ENCODE results near the gene CEACAM19. TPM values are rescaled to one million over a fixed set of nuclear protein-coding genes. Genes with fewer than 3 reads are reported as not detected.

The CEACAM19 gene
- polyA plus RNA-seq, 3 donors, result 7.6 TPM; not detected in 2

GRCh38 chr19:44626048-44626624 is 45.1 kb upstream of the CEACAM19 start:
- no peak for DNase-seq
- Mint-ChIP-seq H3K4me1 (peaks cover 26% of the 10 kb centered on the region), H3K27ac (no peak overlapping the region), H3K9me3 (peaks cover 3 to 17% (median 6%) of the 10 kb centered on the region in 7 donors), H3K36me3 (no peaks in the 10 kb centered on the region), H3K4me3 (peak overlapping the region in 1 of 2 donors; percentile 3), H3K27me3 (ENCODE audit: low read depth in 3 of 3) (peaks cover 2 to 4% (median 4%) of the 10 kb centered on the region in 3 donors)
- TF ChIP-seq CTCF (IDR thresholded peaks at IDR 0.05), result no peak
- no peak overlapping the region for H3K4me3 ChIP-seq (replicated peaks in 1 of 3; ENCODE audit: low read depth in 2 of 3, low read length in 3 of 3)
- H3K27me3 ChIP-seq (ENCODE audit: control insufficient read depth in 2 of 2, insufficient read depth in 2 of 2, low read length in 2 of 2), result no peaks in the 10 kb centered on the region
- intact Hi-C loops (cut with micrococcal nuclease), result no loop called here
- no peaks in the 10 kb centered on the region for H3K36me3 ChIP-seq (replicated peaks in 1 of 2; ENCODE audit: control insufficient read depth in 1 of 2, insufficient read depth in 2 of 2, low read length in 2 of 2)
- no peaks in the 10 kb centered on the region for H4K20me1 ChIP-seq (ENCODE audit: insufficient read depth, low read length)
- no peak overlapping the region for H3K27ac ChIP-seq (ENCODE audit: low read depth in 1 of 2, low read length in 2 of 2)
- no peaks in the 10 kb centered on the region for H3K79me2 ChIP-seq (ENCODE audit: insufficient read depth, low read length)
- H3K9ac ChIP-seq (ENCODE audit: insufficient read depth, low read length, poor library complexity, severe bottlenecking), result no peak overlapping the region
- no peak overlapping the region for H2AFZ ChIP-seq (ENCODE audit: insufficient read depth, low read depth, low read length, poor library complexity, severe bottlenecking)
- no CpG with 5 or more reads among the region's 1 CpG for WGBS (ENCODE audit: insufficient coverage)
- H3K4me2 ChIP-seq (replicated peaks; ENCODE audit: extremely low read depth, low read length, poor library complexity, severe bottlenecking), result no peak overlapping the region
- peaks cover 0 to 5% of the 10 kb centered on the region in 2 donors for H3K9me3 ChIP-seq (replicated peaks in 1 of 2; ENCODE audit: control insufficient read depth in 1 of 2, insufficient read depth in 1 of 2, low read length in 2 of 2)
- peaks cover 29 to 30% of the 10 kb centered on the region in 2 donors for H3K4me1 ChIP-seq (ENCODE audit: control insufficient read depth in 1 of 2, insufficient read depth in 2 of 2, low read length in 2 of 2)

- no peak for DNase-seq
- H3K79me2 ChIP-seq (ENCODE audit: insufficient read depth, low read length), result no peaks in the 10 kb centered on the region
- H3K4me3 ChIP-seq (replicated peaks in 1 of 3; ENCODE audit: low read depth in 2 of 3, low read length in 3 of 3), result no peak overlapping the region
- H3K27ac ChIP-seq (ENCODE audit: low read depth in 1 of 2, low read length in 2 of 2), result no peak overlapping the region
- 100% methylated on average over 1 of the region's 4 CpGs for WGBS (ENCODE audit: insufficient coverage)
- peaks cover 3 to 17% (median 6%) of the 10 kb centered on the region in 7 donors for H3K9me3 Mint-ChIP-seq
- H3K4me3 Mint-ChIP-seq, result no peak overlapping the region
- peaks cover 20% of the 10 kb centered on the region for H3K4me1 Mint-ChIP-seq
- no peaks in the 10 kb centered on the region for H3K36me3 Mint-ChIP-seq
- H3K27me3 ChIP-seq (ENCODE audit: control insufficient read depth in 2 of 2, insufficient read depth in 2 of 2, low read length in 2 of 2), result no peaks in the 10 kb centered on the region
- peaks cover 2 to 4% (median 3%) of the 10 kb centered on the region in 3 donors for H3K27me3 Mint-ChIP-seq (ENCODE audit: low read depth in 3 of 3)
- intact Hi-C loops (cut with micrococcal nuclease), result no loop called here
- H3K36me3 ChIP-seq (replicated peaks in 1 of 2; ENCODE audit: control insufficient read depth in 1 of 2, insufficient read depth in 2 of 2, low read length in 2 of 2), result no peaks in the 10 kb centered on the region
- TF ChIP-seq CTCF (IDR thresholded peaks at IDR 0.05), result no peak
- peaks cover 21 to 25% of the 10 kb centered on the region in 2 donors for H3K4me1 ChIP-seq (ENCODE audit: control insufficient read depth in 1 of 2, insufficient read depth in 2 of 2, low read length in 2 of 2)
- no peaks in the 10 kb centered on the region for H4K20me1 ChIP-seq (ENCODE audit: insufficient read depth, low read length)
- H2AFZ ChIP-seq (ENCODE audit: insufficient read depth, low read depth, low read length, poor library complexity, severe bottlenecking), result no peak overlapping the region
- no peak overlapping the region for H3K9ac ChIP-seq (ENCODE audit: insufficient read depth, low read length, poor library complexity, severe bottlenecking)
- H3K9me3 ChIP-seq (replicated peaks in 1 of 2; ENCODE audit: control insufficient read depth in 1 of 2, insufficient read depth in 1 of 2, low read length in 2 of 2), result peaks cover 0 to 5% of the 10 kb centered on the region in 2 donors
- no peak overlapping the region for H3K27ac Mint-ChIP-seq
- no peak overlapping the region for H3K4me2 ChIP-seq (replicated peaks; ENCODE audit: extremely low read depth, low read length, poor library complexity, severe bottlenecking)
Observed at GRCh38 chr19:44627631-44628030, 43.7 kb upstream of the CEACAM19 start.

Measured in CD14-positive monocyte (primary cell).